MCF 10A (cell line): ENCODE results near the gene FOXK1. TPM values are rescaled to one million over a fixed set of nuclear protein-coding genes. Genes with fewer than 3 reads are reported as not detected.

ENCODE experiments used
- BruUV-seq: library from RNA; stranded (reverse); fragments of 400-500 nt; replicated peaks from 2 replicates; lab custom pipeline; 2021; lab: Mats Ljungman, UMichigan
- CTCF ChIA-PET: fragments of 300-600 bp; sonication (Branson Sonifier 250); formaldehyde crosslinking; extraction: SDS; loops from one replicate; lab custom pipeline; 2021; ENCODE audit warnings: antibody characterized with exemption, inconsistent platforms; lab: Yijun Ruan, JAX
- POLR2A ChIA-PET: fragments of 300-600, 350-650 bp; sonication (Branson Sonifier 250); formaldehyde crosslinking; extraction: SDS; loops from one replicate; lab custom pipeline; 2020; ENCODE audit warnings: antibody characterized with exemption, inconsistent platforms; lab: Yijun Ruan, JAX
- DNase-seq: peaks from one replicate; pipeline ENCODE4 v3.0.0-alpha.2; 2018; ENCODE audit not compliant: unreplicated experiment
- H3K27ac Mint-ChIP-seq: one replicate; pipeline ENCODE4 v1.8.0; 2022; ENCODE audit warnings: mild to moderate bottlenecking, low read depth, mixed read lengths; ENCODE audit not compliant: unreplicated experiment
- H3K27me3 Mint-ChIP-seq: one replicate; pipeline ENCODE4 v1.8.0; 2022; ENCODE audit warnings: mixed read lengths; ENCODE audit not compliant: insufficient read depth, unreplicated experiment
- H3K36me3 Mint-ChIP-seq: one replicate; pipeline ENCODE4 v1.8.0; 2022; ENCODE audit warnings: mild to moderate bottlenecking, moderate library complexity, mixed read lengths; ENCODE audit not compliant: insufficient read depth, unreplicated experiment
- H3K4me1 Mint-ChIP-seq: one replicate; pipeline ENCODE4 v1.8.0; 2022; ENCODE audit warnings: mixed read lengths; ENCODE audit not compliant: insufficient read depth, unreplicated experiment
- H3K4me3 Mint-ChIP-seq: one replicate; pipeline ENCODE4 v1.8.0; 2022; ENCODE audit warnings: mild to moderate bottlenecking, moderate library complexity, mixed read lengths; ENCODE audit not compliant: unreplicated experiment
- H3K9me3 Mint-ChIP-seq: one replicate; pipeline ENCODE4 v1.8.0; 2022; ENCODE audit warnings: mixed read lengths; ENCODE audit not compliant: unreplicated experiment
- CTCF ChIP-seq: fragments of 200-600 bp; IDR thresholded peaks from one replicate; pipeline ENCODE4 v1.8.0; 2022; ENCODE audit warnings: antibody characterized with exemption, mild to moderate bottlenecking; ENCODE audit not compliant: unreplicated experiment
- intact Hi-C: fragments of 100-400 bp; cut with micrococcal nuclease; formaldehyde crosslinking; loops from 2 replicates; pipeline ENCODE4 v1.14.1; 2022
- total RNA-seq: library from RNA; stranded (reverse); gene quantifications from 2 replicates; pipeline ENCODE4 v1.2.3, GENCODE V29; 2022

FOXK1 gene
- total RNA-seq, 1 experiment from 2014 or later = 37.7 TPM

- TF ChIP-seq CTCF = no peak
- POLR2A ChIA-PET = interaction anchor here (1.0 to 1.2 kb wide), 2 partner anchors 10 to 12 kb away, joined by 3 read pairs; no protein-coding TSS in a partner anchor
- Mint-ChIP-seq H3K27ac (no peak overlapping the region), H3K4me3 (no peak overlapping the region), H3K9me3 (no peaks in the 10 kb centered on the region), H3K4me1 (no peaks in the 10 kb centered on the region), H3K36me3 (peaks cover 21% of the 10 kb centered on the region), H3K27me3 (no peaks in the 10 kb centered on the region)
- CTCF ChIA-PET = no interaction called here
- intact Hi-C loops = no loop called here
- BruUV-seq = no TSS peak
- no peak for DNase-seq
These were observed 52.7 kb downstream of the FOXK1 start for GRCh38 chr7:4734587-4735345.

- intact Hi-C loops = no loop called here
- TF ChIP-seq CTCF = no peak
- Mint-ChIP-seq H3K36me3 (peaks cover 32% of the 10 kb centered on the region), H3K4me3 (no peak overlapping the region), H3K4me1 (no peaks in the 10 kb centered on the region), H3K27me3 (no peaks in the 10 kb centered on the region), H3K9me3 (no peaks in the 10 kb centered on the region), H3K27ac (no peak overlapping the region)
- POLR2A ChIA-PET = interaction anchor here (0.7 kb wide), 1 partner anchor 22 kb away, joined by 3 read pairs; no protein-coding TSS in a partner anchor
- CTCF ChIA-PET = no interaction called here
- DNase-seq = no peak
- no TSS peak for BruUV-seq
These were observed 55.2 kb downstream of the FOXK1 start for GRCh38 chr7:4737300-4737699.

GRCh38 chr7:4738711-4739527, 56.8 kb downstream of the FOXK1 start:
- CTCF ChIA-PET = no interaction called here
- peak; percentile 84 for DNase-seq
- TF ChIP-seq CTCF = no peak
- POLR2A ChIA-PET = no interaction called here
- BruUV-seq = no TSS peak
- H3K36me3 Mint-ChIP-seq = peaks cover 38% of the 10 kb centered on the region
- no peak overlapping the region for H3K4me3 Mint-ChIP-seq
- H3K27me3 Mint-ChIP-seq = no peaks in the 10 kb centered on the region
- H3K27ac Mint-ChIP-seq = peak overlapping the region; percentile 5
- H3K4me1 Mint-ChIP-seq = no peaks in the 10 kb centered on the region
- intact Hi-C loops = no loop called here
- H3K9me3 Mint-ChIP-seq = no peaks in the 10 kb centered on the region

GRCh38 chr7:4739528-4739992, 57.5 kb downstream of the FOXK1 start:
- Mint-ChIP-seq H3K4me3 (no peak overlapping the region), H3K4me1 (no peaks in the 10 kb centered on the region), H3K27ac (peak overlapping the region; percentile 5), H3K36me3 (peaks cover 44% of the 10 kb centered on the region), H3K9me3 (no peaks in the 10 kb centered on the region), H3K27me3 (no peaks in the 10 kb centered on the region)
- ChIA-PET CTCF (no interaction called here), POLR2A (no interaction called here)
- intact Hi-C loops = no loop called here
- no peak for DNase-seq
- BruUV-seq = no TSS peak
- TF ChIP-seq CTCF = no peak
